Nucleus accumbens (tissue), 56 donors: ENCODE data around the gene ZSWIM8.
"Not testable (repeated sequence)": the region's sequence is repeated elsewhere in the genome, so short reads cannot be mapped to it uniquely, and the experiment has no call there.

Source experiments
- DNase-seq, 56 donors: peaks; one replicate each; lab custom pipeline; 2025; lab: John Stamatoyannopoulos, UW

The ZSWIM8 gene

GRCh38 chr10:73810735-73811465 lies 25.5 kb downstream of the ZSWIM8 start:
- peak in 12 of 56 donors; percentile 23 to 64 (median 46) for DNase-seq

- DNase-seq = no peak
Measured at GRCh38 chr10:73812657-73813056, 27.3 kb downstream of the ZSWIM8 start.

- no peak for DNase-seq
Measured at GRCh38 chr10:73813333-73813732, 27.9 kb downstream of the ZSWIM8 start.

GRCh38 chr10:73814276-73814895 lies 29.0 kb downstream of the ZSWIM8 start:
- DNase-seq = no peak

- no peak for DNase-seq
Measured at GRCh38 chr10:73814896-73815718, 29.7 kb downstream of the ZSWIM8 start.

- no peak for DNase-seq
Measured at GRCh38 chr10:73815719-73816030, 30.3 kb downstream of the ZSWIM8 start.

GRCh38 chr10:73816917-73817729 lies 31.7 kb downstream of the ZSWIM8 start:
- no peak for DNase-seq

- no peak for DNase-seq
Measured at GRCh38 chr10:73817826-73818225, 32.4 kb downstream of the ZSWIM8 start.

- DNase-seq = no peak
Measured at GRCh38 chr10:73818402-73818801, 33.0 kb downstream of the ZSWIM8 start.

GRCh38 chr10:73819081-73819480 lies 33.7 kb downstream of the ZSWIM8 start:
- no peak for DNase-seq

GRCh38 chr10:73819513-73820093 lies 34.2 kb downstream of the ZSWIM8 start:
- DNase-seq = peak in 2 of 56 donors; percentile 21 to 30

- DNase-seq = no peak
Measured at GRCh38 chr10:73823391-73823790, 38.0 kb downstream of the ZSWIM8 start.

GRCh38 chr10:73824146-73824725 lies 38.8 kb downstream of the ZSWIM8 start:
- DNase-seq = no peak

- no peak for DNase-seq
Measured at GRCh38 chr10:73827346-73828089, 42.1 kb downstream of the ZSWIM8 start.

GRCh38 chr10:73828161-73828560 lies 42.8 kb downstream of the ZSWIM8 start:
- no peak for DNase-seq

- DNase-seq = not testable (repeated sequence)
Measured at GRCh38 chr10:73829090-73829489, 43.7 kb downstream of the ZSWIM8 start.

GRCh38 chr10:73836427-73836980 lies 51.1 kb downstream of the ZSWIM8 start:
- DNase-seq = no peak

- DNase-seq = no peak
Measured at GRCh38 chr10:73837072-73837471, 51.7 kb downstream of the ZSWIM8 start.

GRCh38 chr10:73838008-73838567 lies 52.7 kb downstream of the ZSWIM8 start:
- DNase-seq = no peak
